Thoracic aorta (tissue), 2 donors: ENCODE measurements around the gene TRPT1. TPM values are rescaled to one million over a fixed set of nuclear protein-coding genes. Genes with fewer than 3 reads are reported as not detected.

Experiments used
- ATAC-seq: fragments of 150-250 bp; one replicate; pipeline ENCODE4 v1.8.0; 2017; ENCODE audit warnings: low read depth; ENCODE audit not compliant: insufficient number of reproducible peaks, low FRiP score
- DNase-seq: peaks from one replicate; pipeline ENCODE4 v3.0.0-alpha.2; 2020; ENCODE audit warnings: low spot score
- H3K27ac ChIP-seq, 2 donors: fragments of 200-600 bp; sonication (generic); 1 replicate in 1 of 2; 2 replicates in 1 of 2; pipeline ENCODE4 v1.5.1; 2016; ENCODE audit warnings: mild to moderate bottlenecking in 2 of 2, moderate library complexity in 2 of 2
- H3K27me3 ChIP-seq: fragments of 200-600 bp; sonication (generic); replicated peaks from 2 replicates; pipeline ENCODE4 v1.6.0; 2016; ENCODE audit warnings: mild to moderate bottlenecking; ENCODE audit not compliant: insufficient read depth
- H3K36me3 ChIP-seq: fragments of 200-600 bp; sonication (generic); one replicate; pipeline ENCODE4 v1.5.1; 2016
- H3K4me1 ChIP-seq, 2 donors: fragments of 200-600 bp; sonication (generic); 1 replicate in 1 of 2; 2 replicates in 1 of 2; pipeline versions ENCODE4 v1.5.1 to v1.6.0; 2016; ENCODE audit warnings: low read depth in 2 of 2, mild to moderate bottlenecking in 1 of 2; ENCODE audit not compliant: control insufficient read depth in 1 of 2
- H3K4me3 ChIP-seq: fragments of 200-600 bp; sonication (generic); 2 replicates; pipeline ENCODE4 v1.5.1; 2016; ENCODE audit warnings: mild to moderate bottlenecking
- H3K9me3 ChIP-seq: fragments of 200-600 bp; sonication (generic); 2 replicates; pipeline ENCODE4 v1.5.1; 2016
- total RNA-seq, 2 donors: library from RNA; depleted of rRNA; stranded (reverse); fragments of >200 nt; gene quantifications; one replicate each; pipeline versions ENCODE4 v1.1.0 to v1.2.3, GENCODE V29; 2016
- TF ChIP-seq, protein P1 (sequence below): fragments of 200-600 bp; sonication (generic); IDR thresholded peaks from one replicate; pipeline ENCODE4 v1.5.1; 2019; ENCODE audit warnings: antibody characterized with exemption

The TRPT1 gene
- total RNA-seq, 2 donors from 2014 or later: 67.2 to 95.3 TPM

- Histone ChIP-seq H3K27me3 (no peaks in the 10 kb centered on the region), H3K4me1 (peaks cover 0 to 12% of the 10 kb centered on the region in 2 donors), H3K27ac (no peak overlapping the region), H3K36me3 (peaks cover 3% of the 10 kb centered on the region), H3K4me3 (no peak overlapping the region), H3K9me3 (no peaks in the 10 kb centered on the region)
- no peak for DNase-seq
- no peak for ATAC-seq
- TF ChIP-seq, protein P1, sequence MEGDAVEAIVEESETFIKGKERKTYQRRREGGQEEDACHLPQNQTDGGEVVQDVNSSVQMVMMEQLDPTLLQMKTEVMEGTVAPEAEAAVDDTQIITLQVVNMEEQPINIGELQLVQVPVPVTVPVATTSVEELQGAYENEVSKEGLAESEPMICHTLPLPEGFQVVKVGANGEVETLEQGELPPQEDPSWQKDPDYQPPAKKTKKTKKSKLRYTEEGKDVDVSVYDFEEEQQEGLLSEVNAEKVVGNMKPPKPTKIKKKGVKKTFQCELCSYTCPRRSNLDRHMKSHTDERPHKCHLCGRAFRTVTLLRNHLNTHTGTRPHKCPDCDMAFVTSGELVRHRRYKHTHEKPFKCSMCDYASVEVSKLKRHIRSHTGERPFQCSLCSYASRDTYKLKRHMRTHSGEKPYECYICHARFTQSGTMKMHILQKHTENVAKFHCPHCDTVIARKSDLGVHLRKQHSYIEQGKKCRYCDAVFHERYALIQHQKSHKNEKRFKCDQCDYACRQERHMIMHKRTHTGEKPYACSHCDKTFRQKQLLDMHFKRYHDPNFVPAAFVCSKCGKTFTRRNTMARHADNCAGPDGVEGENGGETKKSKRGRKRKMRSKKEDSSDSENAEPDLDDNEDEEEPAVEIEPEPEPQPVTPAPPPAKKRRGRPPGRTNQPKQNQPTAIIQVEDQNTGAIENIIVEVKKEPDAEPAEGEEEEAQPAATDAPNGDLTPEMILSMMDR: no peak
Observed at GRCh38 chr11:64220798-64221197, 5.2 kb downstream of the TRPT1 start.

- H3K4me3 ChIP-seq: no peak overlapping the region
- H3K9me3 ChIP-seq: no peaks in the 10 kb centered on the region
- no peak overlapping the region for H3K27ac ChIP-seq
- H3K27me3 ChIP-seq: no peaks in the 10 kb centered on the region
- ATAC-seq (no peak), DNase-seq (no peak)
- peaks cover 0 to 7% of the 10 kb centered on the region in 2 donors for H3K4me1 ChIP-seq
- TF ChIP-seq, protein P1: no peak
- H3K36me3 ChIP-seq: peaks cover 3% of the 10 kb centered on the region
Observed at GRCh38 chr11:64220271-64220670, 5.7 kb downstream of the TRPT1 start.

DNA sequence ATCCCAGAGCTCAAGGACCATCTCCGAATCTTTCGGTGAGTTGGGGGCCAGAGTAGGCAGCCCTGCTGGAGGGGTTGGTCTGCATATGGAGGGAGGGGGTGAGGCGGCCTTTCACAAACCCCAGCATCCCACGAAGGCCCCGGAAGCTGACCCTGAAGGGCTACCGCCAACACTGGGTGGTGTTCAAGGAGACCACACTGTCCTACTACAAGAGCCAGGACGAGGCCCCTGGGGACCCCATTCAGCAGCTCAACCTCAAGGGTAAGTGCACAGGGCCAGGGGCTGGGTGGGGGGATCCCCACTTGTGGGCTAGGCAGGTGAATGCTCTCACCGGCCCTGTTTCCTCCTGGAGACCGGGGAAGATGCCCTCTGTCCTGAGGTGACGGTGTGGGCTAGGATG, 6.2 kb downstream of the TRPT1 start:
- DNase-seq: no peak
- H3K4me3 ChIP-seq: no peak overlapping the region
- no peak for ATAC-seq
- TF ChIP-seq, protein P1: no peak
- H3K9me3 ChIP-seq: no peaks in the 10 kb centered on the region
- peaks cover 0 to 2% of the 10 kb centered on the region in 2 donors for H3K4me1 ChIP-seq
- H3K27ac ChIP-seq: no peak overlapping the region
- H3K36me3 ChIP-seq: peaks cover 3% of the 10 kb centered on the region
- H3K27me3 ChIP-seq: no peaks in the 10 kb centered on the region

DNA sequence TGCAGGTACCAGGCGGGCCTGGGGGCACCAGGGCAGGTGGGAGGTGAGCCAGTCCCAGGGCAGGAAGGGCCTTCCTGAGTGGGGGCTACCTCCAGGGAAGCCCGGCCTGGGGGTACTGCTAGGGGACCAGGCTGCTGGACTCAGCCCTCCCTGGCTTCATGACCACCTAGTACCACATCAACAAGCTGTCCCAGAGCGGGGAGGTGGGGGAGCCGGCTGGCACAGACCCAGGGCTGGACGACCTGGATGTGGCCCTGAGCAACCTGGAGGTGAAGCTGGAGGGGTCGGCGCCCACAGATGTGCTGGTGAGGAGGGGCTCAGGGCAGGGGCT, 6.7 kb downstream of the TRPT1 start:
- no peaks in the 10 kb centered on the region for H3K4me1 ChIP-seq
- H3K4me3 ChIP-seq: no peak overlapping the region
- ATAC-seq (no peak), DNase-seq (no peak)
- TF ChIP-seq, protein P1: no peak
- peaks cover 3% of the 10 kb centered on the region for H3K36me3 ChIP-seq
- no peaks in the 10 kb centered on the region for H3K27me3 ChIP-seq
- no peaks in the 10 kb centered on the region for H3K9me3 ChIP-seq
- no peak overlapping the region for H3K27ac ChIP-seq

DNA sequence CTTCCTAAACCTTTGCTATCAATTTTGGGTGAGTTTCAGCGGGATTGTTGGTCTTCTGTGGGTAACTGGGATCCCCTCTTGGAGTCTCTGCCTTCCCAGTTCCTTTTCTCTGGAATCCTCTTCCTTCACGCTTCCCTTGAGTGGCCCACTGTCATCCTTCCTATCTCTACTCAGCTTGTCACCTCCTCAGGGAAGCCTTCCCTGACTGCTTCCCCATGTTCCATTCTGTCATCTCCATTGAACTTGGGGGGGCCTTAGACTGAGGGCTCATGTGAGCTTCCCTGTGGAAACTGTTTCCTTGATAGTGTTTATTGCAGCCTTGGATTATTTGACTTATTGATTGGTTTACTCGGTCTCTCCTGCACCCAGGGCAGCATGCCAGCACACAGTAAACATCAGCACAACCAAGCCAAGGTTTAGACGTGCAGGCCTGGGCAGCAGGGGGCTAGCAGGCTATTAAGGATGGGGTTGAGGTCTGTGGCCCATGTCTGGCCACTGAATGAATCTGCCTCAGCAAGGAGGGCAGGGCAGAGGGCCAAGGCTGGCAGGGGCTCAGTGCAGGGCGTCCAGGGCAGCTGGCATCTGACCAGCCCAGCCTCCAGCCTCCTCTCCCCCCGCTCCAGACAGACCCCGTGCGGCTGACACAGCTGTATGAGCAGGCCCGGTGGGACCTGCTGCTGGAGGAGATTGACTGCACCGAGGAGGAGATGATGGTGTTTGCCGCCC, 7.2 kb downstream of the TRPT1 start:
- Histone ChIP-seq H3K4me3 (no peak overlapping the region), H3K36me3 (peaks cover 3% of the 10 kb centered on the region), H3K9me3 (no peaks in the 10 kb centered on the region), H3K27ac (no peak overlapping the region), H3K4me1 (no peaks in the 10 kb centered on the region), H3K27me3 (no peaks in the 10 kb centered on the region)
- TF ChIP-seq, protein P1: no peak
- no peak for ATAC-seq
- no peak for DNase-seq
